T-helper 2 cell treated with Interferon-gamma antibody and Interleukin-4, amounts not matched to agents 100 ng/mL and 5 ng/mL, for 36 hours (primary cell): ENCODE measurements around the gene NLRP4. TPM values are rescaled to one million over a fixed set of nuclear protein-coding genes. Genes with fewer than 3 reads are reported as not detected.

Experiments
- intact Hi-C: fragments of 100-400 bp; cut with micrococcal nuclease; formaldehyde crosslinking; loops from one replicate; pipeline ENCODE4 v1.15.1; 2023
- total RNA-seq: library from RNA; stranded (reverse); gene quantifications from 2 replicates; pipeline ENCODE4 v1.2.3, GENCODE V29; 2022

NLRP4 gene
- total RNA-seq = not detected in 2 replicates

- intact Hi-C loops = no loop called here
Measured at GRCh38 chr19:55836340-55836739, at the start of gene NLRP4. NLRP4 (plus strand) TSS chr19:55836540; CDS start chr19:55852081, 15,541 bp downstream.

GRCh38 chr19:55795021-55795420, 41.3 kb upstream of the NLRP4 start:
- intact Hi-C loops = no loop called here

- intact Hi-C loops = no loop called here
Measured at GRCh38 chr19:55801416-55801815, 34.9 kb upstream of the NLRP4 start.

GRCh38 chr19:55802281-55802680, 34.1 kb upstream of the NLRP4 start:
- intact Hi-C loops = no loop called here

GRCh38 chr19:55809381-55810058, 26.8 kb upstream of the NLRP4 start:
- intact Hi-C loops = loop anchor here (5.0 kb wide), 1 partner anchor 177 kb away; no protein-coding TSS in a partner anchor

- intact Hi-C loops = no loop called here
Measured at GRCh38 chr19:55811340-55811739, 25.0 kb upstream of the NLRP4 start.

GRCh38 chr19:55812449-55812848, 23.9 kb upstream of the NLRP4 start:
- intact Hi-C loops = no loop called here

GRCh38 chr19:55813906-55814305, 22.4 kb upstream of the NLRP4 start:
- intact Hi-C loops = no loop called here

- intact Hi-C loops = no loop called here
Measured at GRCh38 chr19:55820037-55820436, 16.3 kb upstream of the NLRP4 start.

GRCh38 chr19:55830656-55831055, 5.7 kb upstream of the NLRP4 start:
- intact Hi-C loops = no loop called here

GRCh38 chr19:55831846-55832245, 4.5 kb upstream of the NLRP4 start, which contains the start of gene NLRP11:
NLRP11 (minus strand) TSS chr19:55831999; CDS start chr19:55818174, 13,825 bp downstream.
- intact Hi-C loops = no loop called here

GRCh38 chr19:55832676-55833075, 3.7 kb upstream of the NLRP4 start:
- intact Hi-C loops = no loop called here

GRCh38 chr19:55838251-55838650, 1.9 kb downstream of the NLRP4 start:
- intact Hi-C loops = no loop called here

GRCh38 chr19:55838906-55839305, 2.6 kb downstream of the NLRP4 start:
- intact Hi-C loops = no loop called here

GRCh38 chr19:55855160-55855559, 18.8 kb downstream of the NLRP4 start:
- intact Hi-C loops = no loop called here

GRCh38 chr19:55857149-55857548, 20.8 kb downstream of the NLRP4 start:
- intact Hi-C loops = no loop called here

GRCh38 chr19:55857974-55858373, 21.6 kb downstream of the NLRP4 start:
- intact Hi-C loops = no loop called here

- intact Hi-C loops = no loop called here
Measured at GRCh38 chr19:55858401-55858800, 22.1 kb downstream of the NLRP4 start.

- intact Hi-C loops = no loop called here
Measured at GRCh38 chr19:55858969-55859368, 22.6 kb downstream of the NLRP4 start.

- intact Hi-C loops = no loop called here
Measured at GRCh38 chr19:55866521-55866920, 30.2 kb downstream of the NLRP4 start.

GRCh38 chr19:55867101-55867500, 30.8 kb downstream of the NLRP4 start:
- intact Hi-C loops = no loop called here

GRCh38 chr19:55870736-55871135, 34.4 kb downstream of the NLRP4 start:
- intact Hi-C loops = no loop called here

- intact Hi-C loops = no loop called here
Measured at GRCh38 chr19:55877211-55877610, 40.9 kb downstream of the NLRP4 start.
